DOHH2 (cell line): Measurements from ENCODE around the gene CRYBG1.
"Not testable (repeated sequence)": the region's sequence is repeated elsewhere in the genome, so short reads cannot be mapped to it uniquely, and the experiment has no call there.

Source experiments
- H3F3A ChIP-seq: fragments of 200-600 bp; sonication (generic), shearing (Covaris generic); 2 replicates; pipeline ENCODE4 v1.6.0; 2016; ENCODE audit warnings: antibody characterized with exemption, mild to moderate bottlenecking; ENCODE audit not compliant: control insufficient read depth, insufficient read depth
- H3K27ac ChIP-seq: fragments of 200-600 bp; sonication (generic); 2 replicates; pipeline ENCODE4 v1.5.1; 2014; ENCODE audit warnings: low read depth, mild to moderate bottlenecking, low read length, moderate library complexity
- H3K27me3 ChIP-seq: fragments of 200-600 bp; sonication (generic); 2 replicates; pipeline ENCODE4 v1.6.1; 2014; ENCODE audit warnings: mild to moderate bottlenecking, low read length, mixed read lengths; ENCODE audit not compliant: control insufficient read depth
- H3K36me3 ChIP-seq: fragments of 200-600 bp; sonication (generic); 2 replicates; pipeline ENCODE4 v1.6.1; 2014; ENCODE audit warnings: mild to moderate bottlenecking, low read length, moderate library complexity, mixed read lengths; ENCODE audit not compliant: control insufficient read depth
- H3K4me1 ChIP-seq: fragments of 200-600 bp; sonication (generic); 2 replicates; pipeline ENCODE4 v1.6.1; 2014; ENCODE audit warnings: mild to moderate bottlenecking, low read length, mixed read lengths; ENCODE audit not compliant: control insufficient read depth
- H3K4me2 ChIP-seq: fragments of 200-600 bp; sonication (generic); 2 replicates; pipeline ENCODE4 v1.6.0; 2014; ENCODE audit warnings: mild to moderate bottlenecking, low read length, moderate library complexity
- H3K4me3 ChIP-seq: fragments of 200-600 bp; sonication (generic); 2 replicates; pipeline ENCODE4 v1.5.1; 2014; ENCODE audit warnings: mild to moderate bottlenecking, low read length, mixed read lengths
- H3K79me2 ChIP-seq: fragments of 200-600 bp; sonication (generic); 2 replicates; pipeline ENCODE4 v1.6.1; 2014; ENCODE audit warnings: mild to moderate bottlenecking, low read length, mixed read lengths; ENCODE audit not compliant: control insufficient read depth
- H3K9me2 ChIP-seq: fragments of 200-600 bp; sonication (generic); replicated peaks from 2 replicates; pipeline ENCODE4 v1.6.1; 2014; ENCODE audit warnings: mild to moderate bottlenecking, low read length, mixed read lengths; ENCODE audit not compliant: control insufficient read depth
- H3K9me3 ChIP-seq: fragments of 200-600 bp; sonication (generic); 2 replicates; pipeline ENCODE4 v1.6.1; 2014; ENCODE audit warnings: antibody characterized with exemption, low read length, mixed read lengths; ENCODE audit not compliant: control insufficient read depth, insufficient read depth
- H4K20me1 ChIP-seq: fragments of 200-600 bp; sonication (generic); 2 replicates; pipeline ENCODE4 v1.6.0; 2014; ENCODE audit warnings: low read depth, mild to moderate bottlenecking, antibody characterized with exemption, low read length, moderate library complexity; ENCODE audit not compliant: control insufficient read depth, insufficient read depth
- CTCF ChIP-seq: fragments of 200-600 bp; sonication (generic); IDR thresholded peaks from one replicate; pipeline ENCODE4 v1.5.1; 2014; ENCODE audit warnings: antibody characterized with exemption, mild to moderate bottlenecking, low read depth, low read length; ENCODE audit not compliant: poor library complexity, severe bottlenecking
- EZH2phosphoT487 ChIP-seq: fragments of 200-600 bp; sonication (generic); IDR thresholded peaks from 2 replicates; pipeline ENCODE4 v1.6.1; 2017; ENCODE audit warnings: borderline replicate concordance, mild to moderate bottlenecking, antibody characterized with exemption, low read length, moderate library complexity, mixed read lengths

The CRYBG1 gene

GRCh38 chr6:106514583-106514885 lies 154.0 kb downstream of the CRYBG1 start:
- H3K27ac ChIP-seq = peak overlapping the region; percentile 98
- no peak for TF ChIP-seq CTCF
- no peak for TF ChIP-seq EZH2phosphoT487
- peaks cover 28% of the 10 kb centered on the region for H3F3A ChIP-seq
- no peaks in the 10 kb centered on the region for H3K9me2 ChIP-seq
- peaks cover 40% of the 10 kb centered on the region for H3K36me3 ChIP-seq
- H3K27me3 ChIP-seq = no peaks in the 10 kb centered on the region
- no peaks in the 10 kb centered on the region for H4K20me1 ChIP-seq
- peaks cover 84% of the 10 kb centered on the region for H3K79me2 ChIP-seq
- H3K4me3 ChIP-seq = peak overlapping the region; percentile 94
- peak overlapping the region; percentile 78 for H3K4me2 ChIP-seq
- peaks cover 61% of the 10 kb centered on the region for H3K4me1 ChIP-seq
- H3K9me3 ChIP-seq = no peaks in the 10 kb centered on the region

GRCh38 chr6:106515582-106515981 lies 155.1 kb downstream of the CRYBG1 start:
- Histone ChIP-seq H3K27ac (peak overlapping the region; percentile 98), H3K4me1 (peaks cover 64% of the 10 kb centered on the region), H3K79me2 (peaks cover 93% of the 10 kb centered on the region), H3K36me3 (peaks cover 50% of the 10 kb centered on the region), H3K4me2 (peak overlapping the region; percentile 78), H3F3A (peaks cover 37% of the 10 kb centered on the region), H3K4me3 (peak overlapping the region; percentile 94)
- not testable (repeated sequence) for H3K27me3 ChIP-seq, H3K9me2 ChIP-seq, H4K20me1 ChIP-seq, H3K9me3 ChIP-seq

- TF ChIP-seq CTCF = no peak
- no peak for TF ChIP-seq EZH2phosphoT487
- H3K4me3 ChIP-seq = peak overlapping the region; percentile 68
- peaks cover 42% of the 10 kb centered on the region for H3F3A ChIP-seq
- no peaks in the 10 kb centered on the region for H4K20me1 ChIP-seq
- H3K36me3 ChIP-seq = peaks cover 59% of the 10 kb centered on the region
- H3K79me2 ChIP-seq = peaks cover 97% of the 10 kb centered on the region
- H3K27ac ChIP-seq = peak overlapping the region; percentile 84
- no peaks in the 10 kb centered on the region for H3K27me3 ChIP-seq
- H3K4me1 ChIP-seq = peaks cover 71% of the 10 kb centered on the region
- peak overlapping the region; percentile 78 for H3K4me2 ChIP-seq
- H3K9me3 ChIP-seq = no peaks in the 10 kb centered on the region
- no peaks in the 10 kb centered on the region for H3K9me2 ChIP-seq
These were observed 156.1 kb downstream of the CRYBG1 start for GRCh38 chr6:106516616-106517015.

- Histone ChIP-seq H3K36me3 (peaks cover 67% of the 10 kb centered on the region), H3F3A (peaks cover 49% of the 10 kb centered on the region), H3K4me2 (peak overlapping the region; percentile 48), H3K4me1 (peaks cover 82% of the 10 kb centered on the region), H3K4me3 (peak overlapping the region; percentile 28), H3K27me3 (no peaks in the 10 kb centered on the region), H4K20me1 (no peaks in the 10 kb centered on the region), H3K9me3 (no peaks in the 10 kb centered on the region), H3K27ac (peak overlapping the region; percentile 42), H3K9me2 (no peaks in the 10 kb centered on the region), H3K79me2 (peaks cover 97% of the 10 kb centered on the region)
- TF ChIP-seq EZH2phosphoT487 (no peak), CTCF (no peak)
These were observed 157.2 kb downstream of the CRYBG1 start for GRCh38 chr6:106517706-106518105.
